GM12878 (cell line): Measurements from ENCODE around the gene TUFM. TPM values are rescaled to one million over a fixed set of nuclear protein-coding genes. Genes with fewer than 3 reads are reported as not detected.
A peak's percentile ranks its signal among the peaks of the same experiment; 100 is the strongest.

ENCODE experiments used
- BCL11A ChIP-seq: IDR thresholded peaks from 2 replicates; pipeline ENCODE4 v1.6.1; 2011; ENCODE audit warnings: low read depth, low read length
- BHLHE40 ChIP-seq, 2 experiments: fragments of 450-650 bp in 1 of 2; IDR thresholded peaks; 2 replicates each; pipeline ENCODE4 v1.6.1; 2011 to 2017; ENCODE audit warnings: low read depth in 2 of 2, borderline replicate concordance in 1 of 2, improper control_type of control experiment in 1 of 2, low read length in 1 of 2, mild to moderate bottlenecking in 1 of 2
- BMI1 ChIP-seq: fragments of 450-650 bp; IDR thresholded peaks from 2 replicates; pipeline ENCODE4 v1.6.1; 2016; ENCODE audit warnings: mild to moderate bottlenecking, moderate library complexity, borderline replicate concordance
- CHD2 ChIP-seq: IDR thresholded peaks from 2 replicates; pipeline ENCODE4 v1.6.1; 2011; ENCODE audit warnings: low read depth, low read length, improper control_type of control experiment, borderline replicate concordance
- CREB1 ChIP-seq: IDR thresholded peaks from 2 replicates; pipeline ENCODE4 v1.6.1; 2012; ENCODE audit warnings: low read depth, mild to moderate bottlenecking, inconsistent platforms
- EZH2 ChIP-seq: IDR thresholded peaks from 2 replicates; pipeline ENCODE4 v1.6.1; 2012; ENCODE audit warnings: low read depth, mild to moderate bottlenecking, control low read depth, inconsistent platforms, low read length, borderline replicate concordance; ENCODE audit not compliant: control insufficient read depth
- KLF5 ChIP-seq: fragments of 450-650 bp; IDR thresholded peaks from 2 replicates; pipeline ENCODE4 v1.6.1; 2014; ENCODE audit warnings: mild to moderate bottlenecking; ENCODE audit not compliant: partially characterized antibody
- MTA2 ChIP-seq: fragments of 450-650 bp; IDR thresholded peaks from 2 replicates; pipeline ENCODE4 v1.6.1; 2016; ENCODE audit warnings: low read depth, mild to moderate bottlenecking, moderate library complexity
- MYB ChIP-seq: fragments of 150-350 bp; IDR thresholded peaks from 2 replicates; pipeline ENCODE4 v1.6.1; 2014; ENCODE audit warnings: mild to moderate bottlenecking, low read depth, low read length, borderline replicate concordance
- NFIC ChIP-seq: IDR thresholded peaks from 2 replicates; pipeline ENCODE4 v1.6.1; 2012; ENCODE audit warnings: low read depth, mild to moderate bottlenecking, inconsistent platforms, low read length, moderate library complexity
- PML ChIP-seq: IDR thresholded peaks from 2 replicates; pipeline ENCODE4 v1.6.1; 2012; ENCODE audit warnings: low read length, inconsistent platforms
- RB1 ChIP-seq: fragments of 450-650 bp; formaldehyde crosslinking; IDR thresholded peaks from 2 replicates; pipeline ENCODE4 v1.6.1; 2017; ENCODE audit warnings: mild to moderate bottlenecking, borderline replicate concordance
- SMARCA5 ChIP-seq: fragments of 450-650 bp; IDR thresholded peaks from 2 replicates; pipeline ENCODE4 v1.6.1; 2017; ENCODE audit warnings: mild to moderate bottlenecking
- TCF7 ChIP-seq: IDR thresholded peaks from 2 replicates; pipeline ENCODE4 v1.6.1; 2014; ENCODE audit warnings: antibody characterized with exemption, borderline replicate concordance
- ZNF217 ChIP-seq: fragments of 450-650 bp; IDR thresholded peaks from 2 replicates; pipeline ENCODE4 v1.6.1; 2017; ENCODE audit warnings: antibody characterized with exemption, mild to moderate bottlenecking
- ZNF622 ChIP-seq: fragments of 450-650 bp; IDR thresholded peaks from 2 replicates; pipeline ENCODE4 v1.6.1; 2017; ENCODE audit warnings: mild to moderate bottlenecking, inconsistent platforms
- ZSCAN29 ChIP-seq: fragments of 450-650 bp; IDR thresholded peaks from 2 replicates; pipeline ENCODE4 v1.6.1; 2017; ENCODE audit warnings: mild to moderate bottlenecking, moderate library complexity
- polyA plus RNA-seq, 11 experiments: library from polyadenylated mRNA; depleted of rRNA in 4 of 11; unstranded in 6 of 11; stranded (reverse) in 5 of 11; fragments of >200 nt; fragmentation: Nextera tagmentation in 4 of 11; fragmentation: Illumina TruSeq in 1 of 11; extraction: Ambion mirVana in 4 of 11; extraction: Trizol in 1 of 11; gene quantifications; 1 replicate in 1 of 11; 2 replicates in 10 of 11; pipeline versions ENCODE4 v1.2.1 to v1.2.3, GENCODE V29; 2011 to 2016; ENCODE audit warnings: inconsistent platforms in 2 of 11, missing spikeins in 2 of 11, low read depth in 1 of 11
- total RNA-seq, 4 experiments: library from RNA; depleted of rRNA in 3 of 4; stranded (reverse); fragments of >200 nt in 3 of 4; fragmentation: Illumina TruSeq in 1 of 4; extraction: Trizol in 1 of 4; gene quantifications; 2 replicates each; pipeline versions ENCODE4 v1.2.1 to v1.2.3, GENCODE V29; 2013 to 2021

TUFM gene
- total and polyA plus RNA-seq, 10 of the 15 experiments (the other 5 are each of a cell fraction or from before 2014, with no cell fraction given) = 23.4 to 354 (median 182) TPM

- TF ChIP-seq ZSCAN29 (no peak), KLF5 (peak; percentile 37), RB1 (no peak), BMI1 (no peak), ZNF217 (0 out of 2 replicates have a peak, but pooled peaks have one; percentile 69), NFIC (no peak), SMARCA5 (peak; percentile 59; the same call in 1 of the 2 replicates), CREB1 (no peak), TCF7 (no peak), ZNF622 (no peak), MTA2 (no peak), MYB (no peak), PML (no peak), BCL11A (no peak), CHD2 (no peak), EZH2 (no peak), BHLHE40 (IDR thresholded peaks at IDR 0.05; ENCODE audit: borderline replicate concordance in 1 of 2, low read depth in 2 of 2, low read length in 1 of 2) (no peak)
These were observed 22.8 kb downstream of the TUFM start (continued) for GRCh38 chr16:28823291-28823872.
